Right hindlimb (tissue), 1 donor: ENCODE results near the gene C2orf81.
"Not testable (repeated sequence)": the region's sequence is repeated elsewhere in the genome, so short reads cannot be mapped to it uniquely, and the experiment has no call there.

Source experiments
- DNase-seq: peaks from one replicate; pipeline ENCODE4 v3.0.0-alpha.2; 2018

The C2orf81 gene

GRCh38 chr2:74421221-74421870 is at the start of gene C2orf81, which contains the start of gene WDR54:
C2orf81 (minus strand) TSS chr2:74421619; CDS start chr2:74421560, 59 bp downstream.
WDR54 (plus strand) TSS chr2:74421730; CDS start chr2:74422154, 424 bp downstream.
- peak; percentile 92 for DNase-seq

GRCh38 chr2:74470742-74471141 is 49.3 kb upstream of the C2orf81 start:
- DNase-seq = not testable (repeated sequence)

- no peak for DNase-seq
Observed at GRCh38 chr2:74464406-74464805, 43.0 kb upstream of the C2orf81 start.

GRCh38 chr2:74462786-74463105 is 41.3 kb upstream of the C2orf81 start:
- no peak for DNase-seq

GRCh38 chr2:74462054-74462785 is 40.8 kb upstream of the C2orf81 start:
- no peak for DNase-seq

GRCh38 chr2:74461187-74462053 is 40.0 kb upstream of the C2orf81 start:
- no peak for DNase-seq

- DNase-seq = not testable (repeated sequence)
Observed at GRCh38 chr2:74460187-74460586, 38.8 kb upstream of the C2orf81 start.

- not testable (repeated sequence) for DNase-seq
Observed at GRCh38 chr2:74459503-74460118, 38.2 kb upstream of the C2orf81 start.

- no peak for DNase-seq
Observed at GRCh38 chr2:74458938-74459363, 37.5 kb upstream of the C2orf81 start.

GRCh38 chr2:74458132-74458937 is 36.9 kb upstream of the C2orf81 start, which contains the start of gene WBP1:
WBP1 (plus strand) TSS chr2:74458438; CDS start chr2:74458603, 165 bp downstream.
- peak; percentile 100 for DNase-seq

GRCh38 chr2:74457549-74458131 is 36.2 kb upstream of the C2orf81 start:
- peak; percentile 83 for DNase-seq

GRCh38 chr2:74457129-74457548 is 35.7 kb upstream of the C2orf81 start:
- DNase-seq = no peak

- DNase-seq = peak; percentile 96
Observed at GRCh38 chr2:74454654-74455511, 33.5 kb upstream of the C2orf81 start, which contains the start of gene INO80B. INO80B (plus strand) TSS chr2:74455087; CDS start chr2:74455117, 30 bp downstream.

GRCh38 chr2:74450570-74451190 is 29.3 kb upstream of the C2orf81 start:
- DNase-seq = no peak

GRCh38 chr2:74448771-74449170 is 27.4 kb upstream of the C2orf81 start:
- no peak for DNase-seq

GRCh38 chr2:74447230-74447999 is 26.0 kb upstream of the C2orf81 start:
- no peak for DNase-seq

GRCh38 chr2:74444498-74445318 is 23.3 kb upstream of the C2orf81 start:
- DNase-seq = no peak
